GM08714 (cell line): ENCODE results near the gene LDB2.

Source experiments
- H3K4me3 ChIP-seq: fragments of 200-500 bp; sonication (Bioruptor generic); 2 replicates; pipeline ENCODE4 v1.5.1; 2014; ENCODE audit warnings: mild to moderate bottlenecking, low read length, inconsistent platforms
- ZNF274 ChIP-seq: IDR thresholded peaks from 2 replicates; pipeline ENCODE4 v1.6.1; 2012; ENCODE audit warnings: mild to moderate bottlenecking, low read depth, low read length

The LDB2 gene

DNA sequence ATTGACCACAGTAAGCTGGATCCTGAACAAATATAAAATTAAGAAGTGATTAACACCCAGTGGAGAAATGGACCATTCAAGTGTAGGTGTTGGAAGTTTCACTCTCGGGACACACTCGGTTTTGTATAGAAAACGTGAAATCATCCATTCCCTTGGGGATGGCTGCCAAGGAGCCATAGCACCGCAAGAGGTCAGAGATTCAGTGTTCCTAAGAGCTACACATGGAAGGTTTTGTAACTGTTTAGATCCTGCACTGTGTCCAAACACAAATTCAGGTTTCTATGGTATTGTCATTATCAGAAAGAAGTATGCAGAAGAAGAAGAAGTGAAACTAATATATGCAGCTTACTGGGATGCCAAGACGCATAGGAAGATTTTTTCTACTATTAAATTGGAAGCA lies 281.0 kb downstream of the LDB2 start:
- no peak for TF ChIP-seq ZNF274
- no peak overlapping the region for H3K4me3 ChIP-seq

DNA sequence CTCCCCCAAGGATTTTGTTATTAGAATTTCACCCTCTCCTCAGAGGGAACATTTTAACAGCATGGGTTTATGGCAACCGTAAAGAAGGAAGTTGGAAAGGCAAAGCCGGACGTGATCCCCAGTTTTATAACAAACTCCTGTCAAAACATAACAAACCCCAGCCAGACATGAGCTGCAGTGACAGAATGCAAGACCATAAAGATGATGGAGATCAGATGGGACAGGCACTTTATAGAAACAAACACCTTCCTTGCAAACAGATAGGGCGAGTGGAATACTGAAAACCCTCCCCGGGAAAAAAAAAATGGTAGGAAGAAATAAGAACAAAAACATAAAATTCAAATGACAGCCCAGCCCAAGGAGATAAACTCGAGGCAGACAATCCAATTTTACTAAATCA lies 281.4 kb downstream of the LDB2 start:
- H3K4me3 ChIP-seq: no peak overlapping the region
- TF ChIP-seq ZNF274: no peak

DNA sequence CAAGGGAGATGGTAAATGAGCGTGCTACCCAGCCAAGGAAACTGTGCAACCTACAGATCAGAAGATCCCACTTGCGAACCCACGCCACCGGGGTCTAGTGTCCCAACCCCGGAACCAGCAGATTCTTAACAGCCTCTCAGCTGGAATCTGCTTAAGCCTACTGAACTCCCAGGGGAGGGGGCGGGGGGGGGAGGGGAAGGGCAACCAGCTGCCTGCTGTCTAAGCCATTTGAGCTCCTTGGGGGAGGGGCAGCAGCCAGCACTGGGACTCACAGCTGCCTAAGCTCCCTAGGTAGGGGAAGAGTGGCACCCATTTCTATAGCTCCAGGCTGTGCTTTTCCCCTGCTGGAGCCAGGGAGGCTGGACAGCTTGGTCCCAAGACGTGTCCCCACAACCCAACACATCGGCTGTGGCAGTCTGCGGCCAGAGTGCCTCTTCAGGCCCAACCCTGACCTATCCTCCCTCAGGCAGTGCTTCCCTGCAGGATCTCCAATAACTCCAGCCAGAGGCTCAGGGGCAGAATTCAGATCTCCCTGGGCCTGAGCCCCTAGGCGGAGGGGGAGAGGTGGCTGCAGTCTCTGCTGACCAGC lies 289.2 kb downstream of the LDB2 start:
- TF ChIP-seq ZNF274: no peak

DNA sequence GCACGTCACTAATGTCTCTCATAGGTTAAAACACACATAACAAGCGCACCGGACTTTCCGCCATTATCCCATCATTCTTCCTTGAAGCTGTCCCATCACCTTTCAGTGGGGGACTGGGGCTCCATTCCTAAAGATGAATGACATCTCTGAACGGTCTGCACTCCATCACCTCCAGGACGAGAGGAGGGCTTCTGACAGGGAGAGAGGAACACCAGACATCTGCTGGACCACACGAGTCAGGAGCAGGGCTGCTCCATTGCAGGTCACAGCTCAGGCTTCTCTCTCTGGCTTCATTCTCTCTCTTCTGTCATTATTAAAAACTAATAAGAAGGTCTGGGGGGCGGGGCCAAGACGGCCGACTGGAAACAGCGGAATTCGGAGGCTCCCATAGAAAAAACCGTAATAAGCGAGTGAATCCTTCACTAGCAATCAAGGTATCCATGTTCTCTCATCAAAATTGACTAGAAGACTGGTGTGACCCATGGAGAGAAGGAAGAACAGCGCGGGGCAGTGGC lies 289.8 kb downstream of the LDB2 start:
- no peak for TF ChIP-seq ZNF274
- no peak overlapping the region for H3K4me3 ChIP-seq

More for the DNA sequence above, 289.2 kb downstream of the LDB2 start:
- H3K4me3 ChIP-seq: no peak overlapping the region

- no peak for TF ChIP-seq ZNF274
- no peak overlapping the region for H3K4me3 ChIP-seq
Measured at GRCh38 chr4:16608123-16608522, 290.3 kb downstream of the LDB2 start.

DNA sequence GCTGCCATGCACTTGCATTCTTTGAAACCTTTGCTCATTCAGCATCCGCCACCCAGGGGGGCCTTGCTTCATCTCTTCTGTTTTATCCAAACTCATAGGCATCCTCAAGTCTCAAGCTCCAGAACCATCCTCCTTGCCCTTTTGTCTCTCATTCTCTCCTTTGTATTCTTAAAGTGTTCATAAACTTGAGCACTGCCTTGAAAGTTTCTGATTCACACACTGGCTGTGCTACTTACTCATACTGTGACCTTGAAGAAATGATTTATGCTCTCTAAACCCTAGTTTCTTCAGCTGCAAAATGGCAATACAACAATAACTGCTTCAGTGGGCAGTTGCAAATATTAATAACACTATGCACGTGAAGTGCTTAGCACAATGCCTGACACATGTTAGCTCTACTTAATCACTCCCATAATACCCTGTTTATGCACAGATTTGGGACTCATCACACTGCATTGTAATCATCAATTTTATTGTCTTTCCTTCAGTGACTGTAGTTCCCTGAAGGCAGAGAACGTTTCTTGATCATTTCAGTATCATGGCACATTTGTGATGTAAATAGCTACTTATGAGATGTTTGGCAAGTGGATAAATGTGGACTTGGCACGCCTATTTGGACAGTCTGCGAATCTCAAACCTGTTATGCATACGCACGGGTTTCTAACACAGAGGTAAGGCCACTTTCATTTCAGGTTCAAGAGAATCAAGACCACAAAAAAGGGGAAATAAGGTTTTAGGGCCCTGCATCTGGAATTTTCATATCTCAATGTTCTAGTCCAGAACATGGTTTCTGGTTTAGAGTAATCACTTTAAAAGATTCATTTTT lies 291.0 kb downstream of the LDB2 start:
- TF ChIP-seq ZNF274: no peak
- no peak overlapping the region for H3K4me3 ChIP-seq

- H3K4me3 ChIP-seq: no peak overlapping the region
- TF ChIP-seq ZNF274: no peak
Measured at GRCh38 chr4:16606691-16607090, 291.8 kb downstream of the LDB2 start.

DNA sequence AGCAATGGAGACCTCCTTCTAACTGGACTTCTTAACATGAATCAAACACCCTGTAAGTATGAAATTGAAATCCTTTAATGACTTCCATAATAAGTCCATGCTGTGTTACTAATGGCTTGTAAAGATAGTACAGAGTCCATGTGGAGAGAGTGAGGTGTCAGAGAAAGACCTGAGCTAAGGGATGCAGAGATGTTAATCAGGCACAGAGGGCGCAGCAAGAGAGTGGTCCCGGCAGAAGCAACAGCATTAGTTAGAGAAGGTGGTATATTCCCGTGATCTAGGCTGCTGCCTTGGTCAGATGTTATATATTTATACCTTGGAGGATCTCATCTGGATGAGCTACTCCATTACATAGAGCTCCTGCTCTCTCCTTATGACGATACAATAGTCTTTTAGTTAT lies 295.3 kb downstream of the LDB2 start:
- no peak for TF ChIP-seq ZNF274

DNA sequence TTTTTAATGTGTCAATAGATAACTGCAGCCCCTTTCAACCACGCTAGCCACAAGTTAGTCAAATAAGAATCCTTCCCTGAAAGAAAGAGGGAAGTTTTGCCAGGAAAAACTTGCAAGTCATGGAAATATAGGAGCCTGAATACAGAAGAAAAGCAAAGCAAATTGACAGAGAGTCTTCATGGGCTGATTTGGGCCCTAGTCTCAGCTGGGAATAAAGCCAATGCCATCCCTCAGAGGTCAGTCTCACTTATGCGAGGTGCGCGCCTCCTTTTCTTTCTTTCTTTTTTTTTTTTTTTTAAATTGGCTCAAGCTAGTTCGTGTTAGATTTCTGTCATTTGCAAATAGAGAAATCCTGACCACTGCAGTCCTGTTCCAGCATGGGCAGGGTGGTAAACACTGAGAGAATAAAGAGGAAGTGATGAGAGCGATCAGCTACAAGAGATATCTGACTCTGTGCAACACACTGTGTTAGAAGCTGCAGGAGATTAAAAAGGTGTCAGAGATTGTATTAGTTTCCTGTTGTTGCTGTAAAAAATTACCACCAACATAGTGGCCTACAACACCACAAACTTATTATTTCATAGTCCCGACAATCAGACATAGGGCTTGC lies 299.7 kb downstream of the LDB2 start:
- TF ChIP-seq ZNF274: no peak
- no peak overlapping the region for H3K4me3 ChIP-seq

More for the DNA sequence above, 295.3 kb downstream of the LDB2 start:
- no peak overlapping the region for H3K4me3 ChIP-seq

DNA sequence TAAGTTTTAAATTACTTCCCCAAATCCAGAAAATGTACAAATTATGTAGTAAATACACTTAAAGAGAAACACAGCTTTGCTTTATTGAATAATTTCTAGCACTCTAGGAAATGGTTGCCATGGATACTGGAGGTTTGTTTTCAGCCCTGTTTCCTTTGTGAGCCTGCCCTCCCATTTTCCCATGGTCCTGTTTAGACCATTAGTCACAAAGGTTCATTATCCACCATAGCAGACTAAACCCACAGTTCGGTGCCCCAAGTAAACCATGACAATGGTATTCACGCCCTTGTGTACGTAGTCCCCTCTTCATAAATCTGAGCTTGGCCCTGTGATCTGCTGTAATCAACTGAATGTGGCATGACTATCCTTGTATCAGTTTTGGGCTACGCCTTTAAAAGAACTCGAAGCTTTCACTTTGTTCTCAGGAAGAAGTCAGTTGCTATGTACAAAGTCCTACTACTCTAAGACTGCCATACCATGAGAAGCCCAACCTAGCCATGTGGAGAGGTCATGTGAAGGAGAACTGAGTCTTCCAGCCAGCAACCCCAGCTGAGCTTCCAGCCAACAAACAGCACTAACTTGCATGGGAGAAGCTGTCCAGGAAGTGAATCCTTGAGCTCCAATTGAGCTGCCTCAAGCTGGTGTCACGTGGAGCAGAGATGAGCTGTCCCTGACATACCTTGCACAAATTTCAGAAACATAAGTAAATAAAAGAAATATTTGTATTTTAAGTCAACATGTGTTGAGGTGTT lies 300.4 kb downstream of the LDB2 start:
- H3K4me3 ChIP-seq: no peak overlapping the region
- TF ChIP-seq ZNF274: no peak

- no peak for TF ChIP-seq ZNF274
- no peak overlapping the region for H3K4me3 ChIP-seq
Measured at GRCh38 chr4:16597443-16597842, 301.0 kb downstream of the LDB2 start.

GRCh38 chr4:16596267-16596666 lies 302.2 kb downstream of the LDB2 start:
- no peak overlapping the region for H3K4me3 ChIP-seq

DNA sequence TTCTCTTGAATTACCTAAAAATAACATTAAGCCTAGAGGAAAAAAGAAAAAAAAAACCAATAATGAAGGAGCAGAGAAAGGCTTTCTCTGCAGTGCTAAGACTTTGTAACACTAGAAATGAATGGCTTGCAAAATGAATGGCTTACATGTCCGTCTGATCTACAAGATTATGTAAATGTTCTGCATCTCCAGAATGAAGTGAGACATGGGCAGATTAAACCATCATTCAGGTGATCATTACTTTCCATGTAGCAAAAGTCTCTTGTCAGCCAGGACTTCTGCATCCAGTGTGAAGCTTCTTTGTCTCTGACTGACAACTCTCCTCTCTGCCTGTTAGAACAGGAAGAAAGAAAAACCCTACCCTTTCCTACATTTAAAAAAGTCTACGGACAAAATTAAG lies 304.3 kb downstream of the LDB2 start:
- no peak for TF ChIP-seq ZNF274
- H3K4me3 ChIP-seq: no peak overlapping the region

More at GRCh38 chr4:16596267-16596666, 302.2 kb downstream of the LDB2 start:
- TF ChIP-seq ZNF274: no peak

DNA sequence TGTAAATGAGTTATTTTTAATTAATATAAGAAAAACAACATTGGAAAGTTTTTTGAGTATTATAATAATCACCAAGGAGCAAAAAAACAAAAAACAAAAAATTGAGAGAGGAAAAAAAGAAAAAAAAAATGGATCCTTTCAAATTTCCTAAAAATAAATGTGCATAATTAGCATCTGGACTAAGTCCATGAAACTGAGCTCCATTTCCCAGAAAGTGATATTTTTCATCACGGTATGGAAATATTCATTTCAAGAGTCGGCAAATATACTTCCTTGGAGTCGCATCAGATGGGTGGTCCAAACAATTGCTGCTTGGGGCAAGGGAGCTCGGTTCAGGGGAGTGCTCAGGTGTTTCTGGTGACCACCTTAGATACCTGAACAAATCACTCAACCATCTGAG lies 305.1 kb downstream of the LDB2 start:
- H3K4me3 ChIP-seq: no peak overlapping the region
- no peak for TF ChIP-seq ZNF274
